Endometrium (tissue), 2 donors: Measurements from ENCODE around the gene CT45A5.
"Not testable (repeated sequence)": the region's sequence is repeated elsewhere in the genome, so short reads cannot be mapped to it uniquely, and the experiment has no call there.

Experiments
- FAIRE-seq: peaks from 2 replicates; lab custom pipeline; 2012; peaks lifted over from hg19 to GRCh38; lab: Jason Lieb, UNC
- donor health status: control.
- donor health status: control.

Gene CT45A5, protein sequence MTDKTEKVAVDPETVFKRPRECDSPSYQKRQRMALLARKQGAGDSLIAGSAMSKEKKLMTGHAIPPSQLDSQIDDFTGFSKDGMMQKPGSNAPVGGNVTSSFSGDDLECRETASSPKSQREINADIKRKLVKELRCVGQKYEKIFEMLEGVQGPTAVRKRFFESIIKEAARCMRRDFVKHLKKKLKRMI

GRCh38 chrX:135785403-135785802 is at the start of gene CT45A5:
Gene CT45A5 (minus strand): TSS chrX:135785503. CDS start chrX:135781729, 3,774 bp downstream.
- FAIRE-seq = not testable (repeated sequence)

DNA sequence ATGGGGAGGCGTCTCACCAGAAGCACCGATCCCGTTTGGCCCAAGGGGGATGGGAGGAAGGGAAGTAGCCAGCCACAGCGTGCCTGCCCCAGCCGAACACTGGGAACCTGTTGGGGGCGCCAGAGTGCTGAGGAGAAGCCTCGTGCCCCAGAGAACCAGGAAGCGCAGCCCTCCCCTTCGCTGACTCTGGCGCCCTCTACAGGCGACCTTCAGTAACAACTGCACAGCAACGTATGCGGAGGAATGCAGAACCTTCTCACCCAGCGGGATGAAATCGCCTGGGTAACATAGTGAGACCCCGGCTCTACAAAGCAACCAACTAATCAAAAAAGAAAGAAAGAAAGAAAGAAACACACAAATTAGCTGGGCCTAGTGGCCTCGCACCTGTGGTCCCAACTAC is 34.6 kb upstream of the CT45A5 start, which contains the start of gene CT45A2:
CT45A2 (minus strand) TSS at position 101 of the 400 bp plus-strand sequence. CDS start 3,747 bp downstream, outside the sequence.
- FAIRE-seq = not testable (repeated sequence)

DNA sequence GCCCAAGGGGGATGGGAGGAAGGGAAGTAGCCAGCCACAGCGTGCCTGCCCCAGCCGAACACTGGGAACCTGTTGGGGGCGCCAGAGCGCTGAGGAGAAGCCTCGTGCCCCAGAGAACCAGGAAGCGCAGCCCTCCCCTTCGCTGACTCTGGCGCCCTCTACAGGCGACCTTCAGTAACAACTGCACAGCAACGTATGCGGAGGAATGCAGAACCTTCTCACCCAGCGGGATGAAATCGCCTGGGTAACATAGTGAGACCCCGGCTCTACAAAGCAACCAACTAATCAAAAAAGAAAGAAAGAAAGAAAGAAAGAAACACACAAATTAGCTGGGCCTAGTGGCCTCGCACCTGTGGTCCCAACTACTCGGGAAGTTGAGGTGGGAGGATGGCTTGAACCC is 17.4 kb upstream of the CT45A5 start, which contains the start of gene CT45A6:
CT45A6 (minus strand) TSS at position 101 of the 400 bp plus-strand sequence. CDS start 3,794 bp downstream, outside the sequence.
- FAIRE-seq = not testable (repeated sequence)

GRCh38 chrX:135768091-135768490 is 17.2 kb downstream of the CT45A5 start, which contains the start of gene CT45A3:
Gene CT45A3 (minus strand): TSS chrX:135768191. CDS start chrX:135764444, 3,747 bp downstream.
- FAIRE-seq = not testable (repeated sequence)

DNA sequence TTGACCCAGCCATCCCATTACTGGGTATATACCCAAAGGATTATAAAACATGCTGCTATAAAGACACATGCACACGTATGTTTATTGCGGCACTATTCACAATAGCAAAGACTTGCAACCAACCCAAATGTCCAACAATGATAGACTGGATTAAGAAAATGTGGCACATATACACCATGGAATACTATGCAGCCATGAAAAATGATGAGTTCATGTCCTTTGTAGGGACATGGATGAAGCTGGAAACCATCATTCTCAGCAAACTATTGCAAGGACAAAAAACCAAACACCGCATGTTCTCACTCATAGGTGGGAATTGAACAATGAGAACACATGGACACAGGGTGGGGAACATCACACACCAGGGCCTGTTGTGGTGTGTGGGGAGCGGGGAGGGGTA is 40.6 kb downstream of the CT45A5 start:
- not testable (repeated sequence) for FAIRE-seq

- FAIRE-seq = no peak
Measured at GRCh38 chrX:135741192-135741715, 44.0 kb downstream of the CT45A5 start.

- FAIRE-seq = no peak
Measured at GRCh38 chrX:135740681-135741149, 44.6 kb downstream of the CT45A5 start.

- no peak for FAIRE-seq
Measured at GRCh38 chrX:135737366-135738071, 47.8 kb downstream of the CT45A5 start.

GRCh38 chrX:135734666-135735065 is 50.6 kb downstream of the CT45A5 start:
- FAIRE-seq = not testable (repeated sequence)
